Breast epithelium (tissue), 3 donors: ENCODE measurements around the gene PRRT1B.

Experiments used
- CTCF ChIP-seq, 3 donors: fragments of 450-650 bp; IDR thresholded peaks; one replicate each; pipeline ENCODE4 v1.5.1; 2016 to 2017; ENCODE audit warnings: antibody characterized with exemption in 3 of 3, mild to moderate bottlenecking in 3 of 3, moderate library complexity in 3 of 3
- POLR2A ChIP-seq: fragments of 450-650 bp; IDR thresholded peaks from one replicate; pipeline ENCODE4 v1.6.1; 2016; ENCODE audit warnings: antibody characterized with exemption, mild to moderate bottlenecking, moderate library complexity

GRCh38 chr9:131521203-131521602 is 24.1 kb upstream of the PRRT1B start:
- TF ChIP-seq CTCF (IDR thresholded peaks at IDR 0.05) (no peak), POLR2A (no peak)
